ENCODE results near the gene TRAPPC3. TPM values are rescaled to one million over a fixed set of nuclear protein-coding genes. Genes with fewer than 3 reads are reported as not detected.

Gene TRAPPC3
- total RNA-seq, 1 donor, result 111 TPM

- Histone ChIP-seq H2AFZ (ENCODE audit: low read length) (peak overlapping the region; percentile 23), H3K9me3 (ENCODE audit: low read depth, low read length) (no peaks in the 10 kb centered on the region), H3K4me2 (ENCODE audit: insufficient read depth, low read length) (peak overlapping the region; percentile 75), H3K4me1 (ENCODE audit: insufficient read depth, low read length) (peaks cover 18% of the 10 kb centered on the region), H3K27me3 (ENCODE audit: insufficient read depth, low read length) (no peaks in the 10 kb centered on the region), H3K79me2 (ENCODE audit: insufficient read depth, low read length) (no peaks in the 10 kb centered on the region), H3K4me3 (ENCODE audit: insufficient read depth, low read length) (peak overlapping the region; percentile 35), H3K36me3 (ENCODE audit: insufficient read depth, low read length) (no peaks in the 10 kb centered on the region), H4K20me1 (ENCODE audit: insufficient read depth, low read length) (no peaks in the 10 kb centered on the region), H3K27ac (ENCODE audit: low read depth, low read length) (peak overlapping the region; percentile 52)
- DNase-seq (ENCODE audit: insufficient read length, low spot score, missing footprints), result peak; percentile 97
- TF ChIP-seq CTCF (IDR thresholded peaks at IDR 0.05; ENCODE audit: extremely low read depth, low read depth, low read length), result no peak
These were observed 41.0 kb downstream of the TRAPPC3 start for GRCh38 chr1:36108314-36108713.

- no peak for TF ChIP-seq CTCF (IDR thresholded peaks at IDR 0.05; ENCODE audit: extremely low read depth, low read depth, low read length)
- no peaks in the 10 kb centered on the region for H3K9me3 ChIP-seq (ENCODE audit: low read depth, low read length)
- no peaks in the 10 kb centered on the region for H3K27me3 ChIP-seq (ENCODE audit: insufficient read depth, low read length)
- H2AFZ ChIP-seq (ENCODE audit: low read length), result no peak overlapping the region
- H3K4me3 ChIP-seq (ENCODE audit: insufficient read depth, low read length), result no peak overlapping the region
- no peak for DNase-seq (ENCODE audit: insufficient read length, low spot score, missing footprints)
- H3K27ac ChIP-seq (ENCODE audit: low read depth, low read length), result no peak overlapping the region
- H3K4me1 ChIP-seq (ENCODE audit: insufficient read depth, low read length), result peaks cover 18% of the 10 kb centered on the region
- no peak overlapping the region for H3K4me2 ChIP-seq (ENCODE audit: insufficient read depth, low read length)
- H3K79me2 ChIP-seq (ENCODE audit: insufficient read depth, low read length), result no peaks in the 10 kb centered on the region
- H3K36me3 ChIP-seq (ENCODE audit: insufficient read depth, low read length), result no peaks in the 10 kb centered on the region
- H4K20me1 ChIP-seq (ENCODE audit: insufficient read depth, low read length), result no peaks in the 10 kb centered on the region
These were observed 41.9 kb downstream of the TRAPPC3 start for GRCh38 chr1:36107394-36107793.

GRCh38 chr1:36106269-36106668 lies 43.0 kb downstream of the TRAPPC3 start:
- DNase-seq (ENCODE audit: insufficient read length, low spot score, missing footprints), result no peak
- H2AFZ ChIP-seq (ENCODE audit: low read length), result no peak overlapping the region
- no peak overlapping the region for H3K27ac ChIP-seq (ENCODE audit: low read depth, low read length)

DNA sequence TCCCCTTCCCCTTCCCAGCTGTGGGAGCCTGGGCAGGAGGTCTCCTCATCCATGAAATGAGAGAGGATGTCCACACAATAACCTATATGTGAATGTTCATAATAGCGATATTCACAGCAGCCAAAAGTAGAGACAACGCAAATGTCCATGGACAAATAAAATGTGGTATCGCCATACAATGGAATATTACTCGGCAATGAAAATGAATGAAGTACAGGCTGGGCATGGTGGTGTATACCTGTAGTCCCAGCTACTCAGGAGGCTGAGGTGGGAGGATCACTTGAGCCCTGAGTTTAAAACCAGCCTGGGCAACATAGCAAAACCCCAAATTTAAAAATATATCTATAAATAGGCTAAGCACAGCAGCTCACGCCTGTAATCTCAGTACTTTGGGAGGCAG lies 47.7 kb downstream of the TRAPPC3 start:
- H3K27me3 ChIP-seq (ENCODE audit: insufficient read depth, low read length), result no peaks in the 10 kb centered on the region
- H3K9me3 ChIP-seq (ENCODE audit: low read depth, low read length), result no peaks in the 10 kb centered on the region
- H3K4me1 ChIP-seq (ENCODE audit: insufficient read depth, low read length), result peaks cover 10% of the 10 kb centered on the region
- H3K27ac ChIP-seq (ENCODE audit: low read depth, low read length), result no peak overlapping the region
- peak; percentile 44 for DNase-seq (ENCODE audit: insufficient read length, low spot score, missing footprints)
- no peaks in the 10 kb centered on the region for H3K79me2 ChIP-seq (ENCODE audit: insufficient read depth, low read length)
- H4K20me1 ChIP-seq (ENCODE audit: insufficient read depth, low read length), result no peaks in the 10 kb centered on the region
- TF ChIP-seq CTCF (IDR thresholded peaks at IDR 0.05; ENCODE audit: extremely low read depth, low read depth, low read length), result no peak
- no peak overlapping the region for H3K4me3 ChIP-seq (ENCODE audit: insufficient read depth, low read length)
- H2AFZ ChIP-seq (ENCODE audit: low read length), result no peak overlapping the region
- H3K4me2 ChIP-seq (ENCODE audit: insufficient read depth, low read length), result no peak overlapping the region
- no peaks in the 10 kb centered on the region for H3K36me3 ChIP-seq (ENCODE audit: insufficient read depth, low read length)

More at GRCh38 chr1:36106269-36106668, 43.0 kb downstream of the TRAPPC3 start:
- no peaks in the 10 kb centered on the region for H3K36me3 ChIP-seq (ENCODE audit: insufficient read depth, low read length)
- no peaks in the 10 kb centered on the region for H3K27me3 ChIP-seq (ENCODE audit: insufficient read depth, low read length)
- peaks cover 18% of the 10 kb centered on the region for H3K4me1 ChIP-seq (ENCODE audit: insufficient read depth, low read length)
- no peak for TF ChIP-seq CTCF (IDR thresholded peaks at IDR 0.05; ENCODE audit: extremely low read depth, low read depth, low read length)
- no peaks in the 10 kb centered on the region for H3K79me2 ChIP-seq (ENCODE audit: insufficient read depth, low read length)
- no peaks in the 10 kb centered on the region for H4K20me1 ChIP-seq (ENCODE audit: insufficient read depth, low read length)
- no peak overlapping the region for H3K4me3 ChIP-seq (ENCODE audit: insufficient read depth, low read length)
- no peaks in the 10 kb centered on the region for H3K9me3 ChIP-seq (ENCODE audit: low read depth, low read length)
- H3K4me2 ChIP-seq (ENCODE audit: insufficient read depth, low read length), result no peak overlapping the region
